ENCODE results near the gene VWA5B2.
"Not testable (repeated sequence)": the region's sequence is repeated elsewhere in the genome, so short reads cannot be mapped to it uniquely, and the experiment has no call there.

Gene VWA5B2

GRCh38 chr3:184260724-184261269 is 31.4 kb downstream of the VWA5B2 start:
- no peak for TF ChIP-seq CTCF (IDR thresholded peaks at IDR 0.05; ENCODE audit: insufficient read depth, low read depth, low read length, missing control alignments)
- DNase-seq (ENCODE audit: low read depth): no peak
- H3K4me3 ChIP-seq (ENCODE audit: low read depth, low read length): peak overlapping the region; percentile 50

DNA sequence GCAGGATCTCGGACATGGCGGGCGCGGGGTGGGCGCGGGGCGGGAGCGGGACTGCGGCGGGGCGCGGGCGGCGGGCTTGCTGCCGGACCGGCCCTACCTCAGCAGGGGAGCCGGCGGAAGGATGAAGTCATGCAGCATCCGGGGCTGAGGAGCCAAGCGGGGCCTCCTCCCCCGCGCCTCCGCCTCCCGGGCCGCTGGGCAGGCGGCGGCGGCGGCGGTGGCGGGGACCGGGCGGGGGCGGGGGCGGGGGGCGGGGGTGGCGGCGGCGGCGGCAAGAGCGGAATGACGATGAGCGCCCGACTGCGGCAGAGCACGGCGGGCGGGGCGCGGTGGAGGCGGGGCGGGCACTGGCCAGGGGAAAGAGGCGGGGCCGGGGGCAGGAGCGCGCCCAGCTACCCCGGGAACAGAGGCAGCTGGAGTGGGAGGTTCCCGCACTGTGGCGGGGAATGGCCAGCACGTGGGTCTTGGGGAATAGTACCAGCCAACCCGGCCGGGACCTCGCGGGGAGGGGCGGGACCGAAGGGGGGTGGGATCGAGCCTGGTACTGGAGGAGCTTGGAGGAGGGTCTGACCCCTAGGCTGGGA is 32.0 kb downstream of the VWA5B2 start, which contains the start of gene CAMK2N2:
CAMK2N2 (minus strand) TSS at position 284 of the 584 bp plus-strand sequence; CDS start at position 16, 268 bp downstream.
- H3K4me3 ChIP-seq (ENCODE audit: low read depth, low read length): peak within 1 kb of the TSS; percentile 54
- DNase-seq (ENCODE audit: low read depth): peak; percentile 46
- no peak for TF ChIP-seq CTCF (IDR thresholded peaks at IDR 0.05; ENCODE audit: insufficient read depth, low read depth, low read length, missing control alignments)

- TF ChIP-seq CTCF (IDR thresholded peaks at IDR 0.05; ENCODE audit: insufficient read depth, low read depth, low read length, missing control alignments): no peak
- H3K4me3 ChIP-seq (ENCODE audit: low read depth, low read length): peak overlapping the region; percentile 54
- peak; percentile 28 for DNase-seq (ENCODE audit: low read depth)
Measured at GRCh38 chr3:184261854-184262763, 32.7 kb downstream of the VWA5B2 start.

DNA sequence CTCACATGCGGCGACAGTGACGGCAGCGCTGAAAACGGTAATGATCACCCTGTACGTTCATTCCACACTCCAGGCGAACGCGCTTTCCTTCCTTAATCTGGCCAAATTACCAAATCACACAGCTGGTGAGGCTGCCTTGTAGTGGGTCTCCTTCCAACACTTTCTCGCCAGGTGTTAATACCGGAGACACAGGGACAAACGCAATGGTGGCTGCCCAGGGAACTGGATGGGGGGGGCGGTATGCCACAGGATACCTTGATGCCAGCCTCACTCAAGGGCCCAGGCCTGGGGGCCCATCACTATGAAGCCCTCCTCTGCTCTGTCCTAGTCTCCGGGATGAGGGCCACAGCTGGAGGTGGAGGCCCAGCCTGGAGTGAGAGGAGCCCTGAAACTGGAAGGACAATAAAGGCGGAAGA is 33.4 kb downstream of the VWA5B2 start:
- no peak overlapping the region for H3K4me3 ChIP-seq (ENCODE audit: low read depth, low read length)
- TF ChIP-seq CTCF (IDR thresholded peaks at IDR 0.05; ENCODE audit: insufficient read depth, low read depth, low read length, missing control alignments): no peak
- DNase-seq (ENCODE audit: low read depth): no peak

- DNase-seq (ENCODE audit: low read depth): not testable (repeated sequence)
Measured at GRCh38 chr3:184267249-184267648, 37.9 kb downstream of the VWA5B2 start.

GRCh38 chr3:184272269-184272668 is 42.9 kb downstream of the VWA5B2 start:
- H3K4me3 ChIP-seq (ENCODE audit: low read depth, low read length): no peak overlapping the region
- DNase-seq (ENCODE audit: low read depth): no peak
- TF ChIP-seq CTCF (IDR thresholded peaks at IDR 0.05; ENCODE audit: insufficient read depth, low read depth, low read length, missing control alignments): no peak

More at GRCh38 chr3:184267249-184267648, 37.9 kb downstream of the VWA5B2 start:
- H3K4me3 ChIP-seq (ENCODE audit: low read depth, low read length): not testable (repeated sequence)

GRCh38 chr3:184275381-184275701 is 46.0 kb downstream of the VWA5B2 start:
- no peak for TF ChIP-seq CTCF (IDR thresholded peaks at IDR 0.05; ENCODE audit: insufficient read depth, low read depth, low read length, missing control alignments)
- no peak overlapping the region for H3K4me3 ChIP-seq (ENCODE audit: low read depth, low read length)
- no peak for DNase-seq (ENCODE audit: low read depth)

All from GM12865 (cell line).